ENCODE results near the gene NOSIP.

DNA sequence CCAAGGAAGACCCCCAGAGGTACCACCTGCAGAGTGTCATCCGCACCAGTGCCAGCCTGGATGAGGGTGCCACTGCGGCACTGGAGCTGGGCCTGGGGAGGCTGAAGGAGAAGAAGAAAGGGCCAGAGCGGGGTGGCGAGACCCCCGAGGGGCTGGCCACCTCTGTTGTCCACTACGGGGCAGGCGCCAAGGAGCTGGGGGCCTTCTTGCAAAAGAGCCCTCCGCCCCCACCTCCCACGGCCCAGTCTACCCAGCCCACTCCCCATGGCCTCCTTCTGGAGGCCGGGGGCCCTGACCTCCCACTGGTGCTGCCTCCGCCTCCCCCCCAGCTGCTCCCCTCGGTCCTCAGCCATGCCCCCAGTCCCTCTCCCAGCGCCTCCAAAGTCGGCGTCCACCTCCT lies 16.1 kb upstream of the NOSIP start:
- TF ChIP-seq POLR2AphosphoS5 (IDR thresholded peaks at IDR 0.05; ENCODE audit: low read depth, low read length), result no peak
- no peak for TF ChIP-seq TAF1 (IDR thresholded peaks at IDR 0.05; ENCODE audit: borderline replicate concordance, insufficient read depth, low read length)
